Prostate gland (tissue), 2 donors: ENCODE results near the gene OGFOD1. TPM values are rescaled to one million over a fixed set of nuclear protein-coding genes. Genes with fewer than 3 reads are reported as not detected.

Experiments
- DNase-seq: peaks from one replicate; pipeline ENCODE4 v3.0.0-alpha.2; 2019; ENCODE audit warnings: low spot score
- H3K27ac ChIP-seq, 2 donors: fragments of 200-600 bp; sonication (generic); 2 replicates each; pipeline ENCODE4 v1.5.1; 2017 to 2019
- H3K27me3 ChIP-seq: fragments of 200-600 bp; sonication (generic); replicated peaks from 2 replicates; pipeline ENCODE4 v1.5.1; 2019; ENCODE audit not compliant: insufficient read depth
- H3K36me3 ChIP-seq, 2 donors: fragments of 200-600 bp; sonication (generic); 1 replicate in 1 of 2; 2 replicates in 1 of 2; pipeline versions ENCODE4 v1.5.1 to v1.8.1; 2017 to 2019
- H3K4me1 ChIP-seq: fragments of 200-600 bp; sonication (generic); replicated peaks from 2 replicates; pipeline ENCODE4 v1.5.1; 2019
- H3K4me3 ChIP-seq, 2 donors: fragments of 200-600 bp; sonication (generic); 2 replicates each; pipeline ENCODE4 v1.5.1; 2017 to 2019
- H3K9me3 ChIP-seq: fragments of 200-600 bp; sonication (generic); 2 replicates; pipeline ENCODE4 v1.5.1; 2017
- POLR2A ChIP-seq: fragments of 450-650 bp; IDR thresholded peaks from one replicate; pipeline ENCODE4 v1.6.1; 2016; ENCODE audit warnings: antibody characterized with exemption, mild to moderate bottlenecking
- POLR2AphosphoS5 ChIP-seq: sonication (generic); formaldehyde crosslinking; IDR thresholded peaks from one replicate; pipeline ENCODE4 v1.6.1; 2017; ENCODE audit warnings: antibody characterized with exemption
- WGBS: methylation state at CpG from one replicate; pipeline ENCODE4 v1.1.5; 2018; 5-methylcytosine and 5-hydroxymethylcytosine counted together
- intact Hi-C: fragments of 100-400 bp; cut with DNase I; formaldehyde crosslinking; loops from one replicate; pipeline ENCODE4 v1.14.2; 2022
- total RNA-seq, 2 donors: library from RNA; depleted of rRNA; stranded (reverse); fragments of >200 nt; gene quantifications; one replicate each; pipeline ENCODE4 v1.1.0, GENCODE V29; 2016
- TF ChIP-seq, protein P1 (sequence below), 4 experiments: fragments of 200-600 bp in 2 of 4; fragments of 450-650 bp in 2 of 4; sonication (generic) in 2 of 4; IDR thresholded peaks; 1 replicate in 3 of 4; 2 replicates in 1 of 4; pipeline ENCODE4 v1.5.1; 2016 to 2019; ENCODE audit warnings: antibody characterized with exemption in 4 of 4, mild to moderate bottlenecking in 2 of 4, moderate library complexity in 2 of 4

Gene OGFOD1
- total RNA-seq, 2 donors from 2014 or later: 18.5 to 57.2 TPM

DNA sequence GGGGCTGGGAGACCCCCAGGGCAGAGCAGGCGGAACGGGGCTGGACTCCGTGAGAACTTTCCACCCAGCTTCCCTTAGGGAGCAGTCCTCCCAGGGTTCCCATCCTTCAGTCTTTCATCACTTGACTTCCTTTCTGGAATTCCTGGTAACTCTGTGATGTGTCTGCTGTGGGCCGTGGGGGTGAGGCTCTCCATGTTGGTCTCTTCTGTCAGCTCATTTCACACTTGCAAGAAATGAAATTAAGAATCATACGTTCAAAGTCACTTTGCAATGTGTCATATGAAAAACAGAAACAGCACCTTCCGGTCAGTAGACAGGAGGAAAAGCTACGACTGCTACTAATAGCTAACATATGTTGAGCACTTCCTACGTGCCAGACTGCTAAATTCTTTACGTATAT is 73.9 kb downstream of the OGFOD1 start:
- DNase-seq: no peak
- 75% methylated on average over 9 of the region's 9 CpGs for WGBS
- Histone ChIP-seq H3K27ac (no peak overlapping the region), H3K27me3 (no peaks in the 10 kb centered on the region), H3K36me3 (no peaks in the 10 kb centered on the region), H3K9me3 (no peaks in the 10 kb centered on the region), H3K4me1 (peaks cover 4% of the 10 kb centered on the region), H3K4me3 (no peak overlapping the region)
- intact Hi-C loops: no loop called here
- TF ChIP-seq POLR2A (no peak), POLR2AphosphoS5 (no peak)
- TF ChIP-seq, protein P1, sequence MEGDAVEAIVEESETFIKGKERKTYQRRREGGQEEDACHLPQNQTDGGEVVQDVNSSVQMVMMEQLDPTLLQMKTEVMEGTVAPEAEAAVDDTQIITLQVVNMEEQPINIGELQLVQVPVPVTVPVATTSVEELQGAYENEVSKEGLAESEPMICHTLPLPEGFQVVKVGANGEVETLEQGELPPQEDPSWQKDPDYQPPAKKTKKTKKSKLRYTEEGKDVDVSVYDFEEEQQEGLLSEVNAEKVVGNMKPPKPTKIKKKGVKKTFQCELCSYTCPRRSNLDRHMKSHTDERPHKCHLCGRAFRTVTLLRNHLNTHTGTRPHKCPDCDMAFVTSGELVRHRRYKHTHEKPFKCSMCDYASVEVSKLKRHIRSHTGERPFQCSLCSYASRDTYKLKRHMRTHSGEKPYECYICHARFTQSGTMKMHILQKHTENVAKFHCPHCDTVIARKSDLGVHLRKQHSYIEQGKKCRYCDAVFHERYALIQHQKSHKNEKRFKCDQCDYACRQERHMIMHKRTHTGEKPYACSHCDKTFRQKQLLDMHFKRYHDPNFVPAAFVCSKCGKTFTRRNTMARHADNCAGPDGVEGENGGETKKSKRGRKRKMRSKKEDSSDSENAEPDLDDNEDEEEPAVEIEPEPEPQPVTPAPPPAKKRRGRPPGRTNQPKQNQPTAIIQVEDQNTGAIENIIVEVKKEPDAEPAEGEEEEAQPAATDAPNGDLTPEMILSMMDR (IDR thresholded peaks at IDR 0.05): no peak

Other genes with a start within 250 kb of the OGFOD1 start
- 100 to 1,000 TPM; 123 to 261 TPM for gene AMFR, start 26.0 kb upstream of the OGFOD1 start, total RNA-seq
- gene NUDT21, start 222 bp upstream of the OGFOD1 start, total RNA-seq: 10 to 100 TPM; 46.4 to 47.2 TPM
- gene BBS2, start 68.5 kb downstream of the OGFOD1 start, total RNA-seq: 10 to 100 TPM; 68.9 to 70.5 TPM
- gene MT4, start 113.5 kb downstream of the OGFOD1 start, total RNA-seq: not detected
- gene MT3, start 138.0 kb downstream of the OGFOD1 start, total RNA-seq: 1 to 10 TPM in 1 of 2 donors, not detected in 1; 1.6 TPM
- 100 to 1,000 TPM; 134 to 214 TPM for gene MT2A, start 157.0 kb downstream of the OGFOD1 start, total RNA-seq
- 100 to 1,000 TPM; 110 to 339 TPM for gene MT1E, start 174.2 kb downstream of the OGFOD1 start, total RNA-seq
- gene MT1M, start 181.1 kb downstream of the OGFOD1 start, total RNA-seq: 10 to 100 TPM; 14.8 to 37.4 TPM
- gene MT1A, start 187.1 kb downstream of the OGFOD1 start, total RNA-seq: 1 to 10 TPM in 1 of 2 donors, not detected in 1; 6.9 TPM
- not detected for gene MT1B, start 200.3 kb downstream of the OGFOD1 start, total RNA-seq
- gene MT1F, start 206.4 kb downstream of the OGFOD1 start, total RNA-seq: 10 to 100 TPM; 18.5 to 37.3 TPM
- 100 to 1,000 TPM; 189 to 745 TPM for gene MT1G, start 216.5 kb downstream of the OGFOD1 start, total RNA-seq
- gene MT1H, start 218.3 kb downstream of the OGFOD1 start, total RNA-seq: 10 to 100 TPM in 1 of 2 donors, not detected in 1; 10.5 TPM
- gene MT1X, start 230.9 kb downstream of the OGFOD1 start, total RNA-seq: 100 to 1,000 TPM; 268 to 697 TPM